SK-N-SH treated with all-trans-retinoic acid at 6 μM for 48 hours (cell line): Measurements from ENCODE around the gene DDIT3.

ENCODE experiments used
- ATAC-seq: fragments of 200-7000 bp; cut with Tn5 transposase; 3 replicates; pipeline ENCODE4 v1.9.1; 2020; ENCODE audit warnings: mild to moderate bottlenecking, moderate library complexity
- CREB5 ChIP-seq: fragments of 250-450 bp; sonication (Bioruptor Pico); IDR thresholded peaks from 2 replicates; pipeline ENCODE4 v1.5.1; 2020; ENCODE audit warnings: low read depth, mild to moderate bottlenecking, moderate library complexity
- CSRNP3 ChIP-seq: fragments of 250-450 bp; sonication (Bioruptor Pico); IDR thresholded peaks from 2 replicates; pipeline ENCODE4 v1.5.1; 2021; ENCODE audit warnings: mild to moderate bottlenecking, moderate library complexity
- ESRRG ChIP-seq: fragments of 250-450 bp; sonication (Bioruptor Pico); IDR thresholded peaks from 2 replicates; pipeline ENCODE4 v1.6.1; 2021; ENCODE audit warnings: mild to moderate bottlenecking
- GLIS3 ChIP-seq: fragments of 250-450 bp; sonication (Bioruptor Pico); IDR thresholded peaks from 2 replicates; pipeline ENCODE4 v1.5.0; 2020; ENCODE audit warnings: mild to moderate bottlenecking, moderate library complexity
- ISL1 ChIP-seq: fragments of 250-450 bp; sonication (Bioruptor Pico); IDR thresholded peaks from 2 replicates; pipeline ENCODE4 v2.1.2; 2022; ENCODE audit warnings: mild to moderate bottlenecking, moderate library complexity
- OSR1 ChIP-seq: fragments of 250-450 bp; sonication (Bioruptor Pico); IDR thresholded peaks from 2 replicates; pipeline ENCODE4 v1.8.0; 2022; ENCODE audit warnings: moderate library complexity, mild to moderate bottlenecking, inconsistent platforms
- PATZ1 ChIP-seq: fragments of 250-450 bp; sonication (Bioruptor Pico); IDR thresholded peaks from 2 replicates; pipeline ENCODE4 v1.8.0; 2020; ENCODE audit warnings: mild to moderate bottlenecking, moderate library complexity, borderline replicate concordance
- POU6F1 ChIP-seq: fragments of 250-450 bp; sonication (Bioruptor Pico); IDR thresholded peaks from 2 replicates; pipeline ENCODE4 v1.8.0; 2021; ENCODE audit warnings: low read depth, mild to moderate bottlenecking, moderate library complexity, borderline replicate concordance
- RARB ChIP-seq: fragments of 250-450 bp; sonication (Bioruptor Pico); IDR thresholded peaks from 2 replicates; pipeline ENCODE4 v1.8.0; 2021; ENCODE audit warnings: mild to moderate bottlenecking, moderate library complexity
- SNAI2 ChIP-seq: fragments of 250-450 bp; sonication (Bioruptor Pico); IDR thresholded peaks from 2 replicates; pipeline ENCODE4 v1.5.0; 2020; ENCODE audit warnings: mild to moderate bottlenecking, moderate library complexity
- TCF4 ChIP-seq: fragments of 250-450 bp; sonication (Bioruptor Pico); IDR thresholded peaks from 2 replicates; pipeline ENCODE4 v1.8.0; 2021; ENCODE audit warnings: mild to moderate bottlenecking, moderate library complexity, borderline replicate concordance
- ZC3H10 ChIP-seq: fragments of 250-450 bp; sonication (Bioruptor Pico); IDR thresholded peaks from 2 replicates; pipeline ENCODE4 v1.5.1; 2021; ENCODE audit warnings: mild to moderate bottlenecking, moderate library complexity
- ZFP30 ChIP-seq: fragments of 450-650 bp; formaldehyde crosslinking; IDR thresholded peaks from 2 replicates; pipeline ENCODE4 v1.5.0; 2022; ENCODE audit warnings: mild to moderate bottlenecking, moderate library complexity
- ZNF565 ChIP-seq: fragments of 450-650 bp; formaldehyde crosslinking; conservative IDR thresholded peaks from 2 replicates; pipeline ENCODE4 v1.5.0; 2020; ENCODE audit warnings: low read depth, mild to moderate bottlenecking, moderate library complexity
- ZNF8 ChIP-seq: fragments of 450-650 bp; formaldehyde crosslinking; IDR thresholded peaks from 2 replicates; pipeline ENCODE4 v1.5.0; 2020; ENCODE audit warnings: mild to moderate bottlenecking, moderate library complexity

DDIT3 gene

GRCh38 chr12:57489157-57489641, 31.1 kb downstream of the DDIT3 start:
- ATAC-seq: no peak
- TF ChIP-seq TCF4 (CRISPR knock-in tag) (no peak), RARB (CRISPR knock-in tag) (no peak), CREB5 (CRISPR knock-in tag) (no peak), PATZ1 (CRISPR knock-in tag) (no peak), SNAI2 (CRISPR knock-in tag) (no peak)

- peak; percentile 18 for ATAC-seq
- TF ChIP-seq PATZ1 (CRISPR knock-in tag) (no peak), ZNF8 (CRISPR knock-in tag) (no peak), GLIS3 (CRISPR knock-in tag) (no peak), CSRNP3 (no peak), ISL1 (CRISPR knock-in tag) (no peak), OSR1 (CRISPR knock-in tag) (no peak), ZNF565 (CRISPR knock-in tag) (no peak), ZC3H10 (CRISPR knock-in tag) (no peak), POU6F1 (no peak), ESRRG (CRISPR knock-in tag) (no peak), SNAI2 (CRISPR knock-in tag) (no peak)
Observed at GRCh38 chr12:57488402-57489156, 31.7 kb downstream of the DDIT3 start.

- peak; percentile 97 for ATAC-seq
- TF ChIP-seq PATZ1 (CRISPR knock-in tag): no peak
- no peak for TF ChIP-seq ZFP30 (CRISPR knock-in tag)
Observed at GRCh38 chr12:57487597-57488401, 32.5 kb downstream of the DDIT3 start, which contains the start of gene MARS1. MARS1 (plus strand) TSS chr12:57488068; CDS start chr12:57488091, 23 bp downstream.
